WI38 (cell line): ENCODE data around the gene WWOX.

Source experiments
- H3K4me3 ChIP-seq: 2 replicates; pipeline ENCODE4 v1.5.1; 2011; ENCODE audit warnings: low read depth, mild to moderate bottlenecking, control low read depth, low read length
- CTCF ChIP-seq: IDR thresholded peaks from 2 replicates; pipeline ENCODE4 v1.5.1; 2012; ENCODE audit warnings: low read depth, mild to moderate bottlenecking, control low read depth, low read length

WWOX gene

DNA sequence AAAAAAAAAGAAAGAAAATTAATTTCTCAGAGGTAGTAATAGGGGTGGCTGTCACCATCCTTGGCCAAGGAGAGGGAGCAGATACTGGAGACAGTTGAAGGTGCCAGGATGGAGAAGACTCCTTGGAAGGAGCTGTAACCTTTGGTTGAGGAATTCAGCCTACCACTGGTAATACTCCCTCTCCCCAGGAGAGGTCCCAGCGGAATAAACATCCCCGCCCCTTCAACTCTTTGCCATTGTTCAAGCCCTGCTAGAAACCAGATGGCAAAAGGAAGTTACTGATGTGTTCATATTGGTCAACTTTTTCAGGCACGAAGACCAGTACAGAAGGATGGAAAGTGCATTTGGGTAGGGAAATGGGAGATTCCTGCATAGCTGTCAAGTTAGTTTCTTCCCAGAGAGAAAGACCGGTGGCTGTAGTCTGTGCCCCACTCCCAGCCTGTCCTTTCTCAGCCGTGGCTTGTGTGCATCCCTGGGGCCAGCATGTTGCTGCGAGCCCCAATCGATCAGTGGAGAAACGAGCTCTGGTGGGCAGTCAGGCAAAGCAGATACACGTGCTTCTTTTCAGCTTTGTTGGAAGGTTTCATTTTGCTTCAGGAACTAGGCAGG is 889.0 kb downstream of the WWOX start:
- no peak overlapping the region for H3K4me3 ChIP-seq
- TF ChIP-seq CTCF = no peak

GRCh38 chr16:78990309-78990701 is 890.9 kb downstream of the WWOX start:
- no peak for TF ChIP-seq CTCF
- H3K4me3 ChIP-seq = no peak overlapping the region

DNA sequence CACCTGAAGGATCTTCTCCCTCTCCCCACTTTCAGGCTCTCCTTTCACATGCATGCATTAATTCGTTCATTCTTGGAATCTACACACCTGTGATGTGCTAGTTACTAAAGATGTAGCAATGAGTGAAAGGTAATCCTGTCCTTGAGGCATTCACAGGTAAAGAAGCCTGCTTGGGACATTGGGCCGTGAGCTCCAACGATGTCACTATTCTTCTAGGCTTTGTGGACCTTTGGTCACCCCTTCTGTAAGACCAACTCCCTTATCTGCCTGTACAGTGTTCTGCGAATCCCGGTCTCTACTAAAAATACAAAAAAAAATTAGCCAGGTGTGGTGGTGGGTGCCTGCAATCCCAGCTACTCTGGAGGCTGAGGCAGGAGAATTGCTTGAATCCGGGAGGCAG is 892.5 kb downstream of the WWOX start:
- no peak overlapping the region for H3K4me3 ChIP-seq
- no peak for TF ChIP-seq CTCF

- no peak overlapping the region for H3K4me3 ChIP-seq
- TF ChIP-seq CTCF = no peak
Observed at GRCh38 chr16:78993346-78993745, 893.9 kb downstream of the WWOX start.

DNA sequence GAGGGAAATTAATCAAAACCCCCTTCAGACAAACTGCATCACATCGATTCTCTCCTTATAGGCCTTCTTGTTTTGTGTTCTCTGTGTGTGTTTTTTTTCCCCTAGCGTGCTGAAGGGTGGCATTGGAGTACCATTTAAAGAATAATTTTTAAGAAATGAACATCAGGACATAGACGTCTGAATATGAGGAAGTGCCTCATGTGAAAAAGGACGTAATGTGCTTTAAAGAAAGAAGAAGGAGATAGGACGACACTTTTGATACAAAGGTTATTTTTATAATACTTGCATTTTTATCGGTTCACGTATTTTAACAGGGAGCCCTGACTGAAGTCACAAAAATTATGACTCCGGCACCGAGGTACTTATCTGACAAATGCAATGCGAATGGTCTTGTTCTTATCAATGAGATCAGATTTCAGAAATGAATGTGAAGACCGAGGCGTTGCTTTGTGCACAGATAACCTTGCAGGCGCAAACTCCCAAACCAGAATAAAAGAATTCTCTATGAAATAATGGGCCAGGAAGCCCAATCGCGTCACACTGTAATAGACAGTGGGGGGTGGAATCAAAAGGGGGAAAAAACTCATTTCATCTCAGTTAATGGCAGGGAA is 894.8 kb downstream of the WWOX start:
- TF ChIP-seq CTCF = no peak
- no peak overlapping the region for H3K4me3 ChIP-seq

- TF ChIP-seq CTCF = no peak
- H3K4me3 ChIP-seq = no peak overlapping the region
Observed at GRCh38 chr16:78995441-78995840, 896.0 kb downstream of the WWOX start.

DNA sequence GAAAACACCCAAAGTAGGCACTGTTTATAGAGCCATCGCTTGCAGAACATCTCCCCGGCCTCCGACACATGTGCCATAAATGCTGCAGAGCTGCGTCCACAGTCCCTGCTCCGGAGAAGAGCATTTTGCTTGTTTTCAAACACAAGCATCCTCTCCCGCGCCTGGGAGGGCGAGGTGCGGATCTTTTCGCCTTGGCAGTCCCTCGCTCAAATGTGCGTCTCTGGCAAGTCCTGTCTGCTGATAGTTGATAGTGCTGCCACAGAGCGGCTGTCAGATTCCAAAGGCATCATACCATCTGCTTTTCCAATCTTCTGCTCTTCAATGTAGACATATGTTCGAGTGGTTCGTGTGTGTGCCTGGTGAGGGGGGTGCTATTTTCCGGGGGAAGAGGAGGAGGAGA is 897.3 kb downstream of the WWOX start:
- no peak for TF ChIP-seq CTCF
- no peak overlapping the region for H3K4me3 ChIP-seq
